ENCODE results near the gene C16orf74. TPM values are rescaled to one million over a fixed set of nuclear protein-coding genes. Genes with fewer than 3 reads are reported as not detected.
A peak's percentile ranks its signal among the peaks of the same experiment; 100 is the strongest.

C16orf74 gene
- total and polyA plus RNA-seq, 7 donors: 0.60 to 8.3 (median 1.4) TPM; not detected in 1

- TF ChIP-seq EP300 (IDR thresholded peaks at IDR 0.05) (no peak), POLR2AphosphoS5 (IDR thresholded peaks at IDR 0.05) (no peak), POLR2A (IDR thresholded peaks at IDR 0.05) (no peak)
- TF ChIP-seq, protein P1, sequence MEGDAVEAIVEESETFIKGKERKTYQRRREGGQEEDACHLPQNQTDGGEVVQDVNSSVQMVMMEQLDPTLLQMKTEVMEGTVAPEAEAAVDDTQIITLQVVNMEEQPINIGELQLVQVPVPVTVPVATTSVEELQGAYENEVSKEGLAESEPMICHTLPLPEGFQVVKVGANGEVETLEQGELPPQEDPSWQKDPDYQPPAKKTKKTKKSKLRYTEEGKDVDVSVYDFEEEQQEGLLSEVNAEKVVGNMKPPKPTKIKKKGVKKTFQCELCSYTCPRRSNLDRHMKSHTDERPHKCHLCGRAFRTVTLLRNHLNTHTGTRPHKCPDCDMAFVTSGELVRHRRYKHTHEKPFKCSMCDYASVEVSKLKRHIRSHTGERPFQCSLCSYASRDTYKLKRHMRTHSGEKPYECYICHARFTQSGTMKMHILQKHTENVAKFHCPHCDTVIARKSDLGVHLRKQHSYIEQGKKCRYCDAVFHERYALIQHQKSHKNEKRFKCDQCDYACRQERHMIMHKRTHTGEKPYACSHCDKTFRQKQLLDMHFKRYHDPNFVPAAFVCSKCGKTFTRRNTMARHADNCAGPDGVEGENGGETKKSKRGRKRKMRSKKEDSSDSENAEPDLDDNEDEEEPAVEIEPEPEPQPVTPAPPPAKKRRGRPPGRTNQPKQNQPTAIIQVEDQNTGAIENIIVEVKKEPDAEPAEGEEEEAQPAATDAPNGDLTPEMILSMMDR (IDR thresholded peaks at IDR 0.05): no peak
- intact Hi-C loops (cut with DNase I): no loop called here
- H3K36me3 ChIP-seq: peaks cover 8 to 58% (median 45%) of the 10 kb centered on the region in 4 donors
- WGBS, 2 donors: 85 to 88% methylated on average over 6 of the region's 6 CpGs
- H3K27ac ChIP-seq: peak overlapping the region; percentile 46 to 61 (median 52)
- no peak for DNase-seq
- H3K9me3 ChIP-seq: no peaks in the 10 kb centered on the region
- H3K4me3 ChIP-seq: no peak overlapping the region
- H3K27me3 ChIP-seq: no peaks in the 10 kb centered on the region
- peaks cover 0 to 19% (median 15%) of the 10 kb centered on the region in 4 donors for H3K4me1 ChIP-seq
Observed at GRCh38 chr16:85782451-85782850, 31.6 kb upstream of the C16orf74 start.

GRCh38 chr16:85781695-85782370 lies 30.9 kb upstream of the C16orf74 start:
- peak; percentile 87 for DNase-seq
- Histone ChIP-seq H3K4me3 (no peak overlapping the region), H3K36me3 (peaks cover 8 to 58% (median 40%) of the 10 kb centered on the region in 4 donors), H3K9me3 (no peaks in the 10 kb centered on the region), H3K27me3 (no peaks in the 10 kb centered on the region), H3K4me1 (peaks cover 0 to 19% (median 15%) of the 10 kb centered on the region in 4 donors), H3K27ac (peak overlapping the region; percentile 46 to 61 (median 52))
- WGBS, 2 donors: 46 to 77% methylated on average over 16 of the region's 16 CpGs
- intact Hi-C loops (cut with DNase I): no loop called here
- TF ChIP-seq POLR2AphosphoS5 (IDR thresholded peaks at IDR 0.05) (no peak), POLR2A (IDR thresholded peaks at IDR 0.05) (no peak), EP300 (IDR thresholded peaks at IDR 0.05) (no peak)
- TF ChIP-seq, protein P1 (IDR thresholded peaks at IDR 0.05): no peak

DNA sequence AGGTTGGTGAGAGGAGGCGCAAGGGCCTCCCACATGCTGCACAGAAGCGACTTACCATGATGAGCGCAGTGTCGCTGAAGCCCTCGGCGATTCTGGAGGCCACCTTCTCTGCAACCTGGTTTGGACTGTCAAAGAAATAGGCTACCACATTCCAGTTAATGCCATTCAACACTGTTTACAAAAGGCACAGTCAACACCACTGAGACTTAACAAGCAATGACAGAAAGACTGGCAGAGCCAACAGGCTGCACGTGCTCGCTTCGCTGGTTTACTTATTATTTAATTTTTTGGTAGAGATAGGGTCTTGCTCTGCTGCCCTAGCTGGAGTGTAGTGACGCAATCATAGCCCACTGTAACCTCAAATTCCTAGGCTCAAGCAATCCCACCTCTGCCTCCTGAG lies 30.3 kb upstream of the C16orf74 start:
- 87 to 91% methylated on average over 10 of the region's 10 CpGs for WGBS, 2 donors
- no peaks in the 10 kb centered on the region for H3K27me3 ChIP-seq
- H3K9me3 ChIP-seq: no peaks in the 10 kb centered on the region
- intact Hi-C loops (cut with DNase I): no loop called here
- peaks cover 8 to 58% (median 34%) of the 10 kb centered on the region in 4 donors for H3K36me3 ChIP-seq
- peaks cover 0 to 19% (median 15%) of the 10 kb centered on the region in 4 donors for H3K4me1 ChIP-seq
- TF ChIP-seq POLR2AphosphoS5 (IDR thresholded peaks at IDR 0.05) (no peak), POLR2A (IDR thresholded peaks at IDR 0.05) (no peak), EP300 (IDR thresholded peaks at IDR 0.05) (no peak)
- TF ChIP-seq, protein P1 (IDR thresholded peaks at IDR 0.05): no peak
- no peak overlapping the region for H3K4me3 ChIP-seq
- no peak for DNase-seq
- no peak overlapping the region for H3K27ac ChIP-seq

GRCh38 chr16:85780281-85780680 lies 29.4 kb upstream of the C16orf74 start:
- Histone ChIP-seq H3K4me3 (no peak overlapping the region), H3K36me3 (peaks cover 8 to 51% (median 30%) of the 10 kb centered on the region in 4 donors), H3K27ac (no peak overlapping the region), H3K9me3 (no peaks in the 10 kb centered on the region), H3K27me3 (no peaks in the 10 kb centered on the region), H3K4me1 (peaks cover 0 to 19% (median 15%) of the 10 kb centered on the region in 4 donors)
- DNase-seq: no peak
- intact Hi-C loops (cut with DNase I): no loop called here
- 92 to 93% methylated on average over 26 of the region's 26 CpGs for WGBS, 2 donors
- no peak for TF ChIP-seq EP300 (IDR thresholded peaks at IDR 0.05)
- no peak for TF ChIP-seq POLR2AphosphoS5 (IDR thresholded peaks at IDR 0.05)
- TF ChIP-seq, protein P1 (IDR thresholded peaks at IDR 0.05): no peak
- no peak for TF ChIP-seq POLR2A (IDR thresholded peaks at IDR 0.05)
